ENCODE data around the gene BICD2. TPM values are rescaled to one million over a fixed set of nuclear protein-coding genes. Genes with fewer than 3 reads are reported as not detected.

Gene BICD2
- total and polyA plus RNA-seq, 2 experiments from 2014 or later = 25.6 to 45.0 TPM

GRCh38 chr9:92718086-92719001 lies 46.3 kb downstream of the BICD2 start:
- Histone ChIP-seq H2AFZ (no peak overlapping the region), H3K27me3 (replicated peaks; ENCODE audit: insufficient read depth) (no peaks in the 10 kb centered on the region), H3F3A (ENCODE audit: insufficient read depth) (no peaks in the 10 kb centered on the region), H3K79me2 (ENCODE audit: insufficient read depth) (peaks cover 7% of the 10 kb centered on the region), H3K4me3 (no peak overlapping the region), H3K9ac (no peak overlapping the region), H3K9me3 (ENCODE audit: low read depth) (no peaks in the 10 kb centered on the region), H4K20me1 (ENCODE audit: insufficient read depth) (no peaks in the 10 kb centered on the region), H3K4me1 (ENCODE audit: insufficient read depth) (no peaks in the 10 kb centered on the region), H3K9me2 (ENCODE audit: insufficient read depth) (no peaks in the 10 kb centered on the region), H3K27ac (no peak overlapping the region), H3K36me3 (ENCODE audit: low read depth) (peaks cover 8% of the 10 kb centered on the region; the same call in 1 of the 2 replicates), H3K4me2 (ENCODE audit: unreplicated experiment) (no peak overlapping the region)
- 87 to 90% methylated on average over 36 to 39 of the region's 40 CpGs for WGBS, 2 experiments (ENCODE audit: low coverage in 1 of 2, low lambda C conversion rate in 2 of 2, missing lambda C conversion rate in 2 of 2)
- DNase-seq = no peak
- in situ Hi-C loops (cut with MboI) = no loop called here
- TF ChIP-seq EZH2 (IDR thresholded peaks at IDR 0.05; ENCODE audit: insufficient read depth, poor library complexity, severe bottlenecking) (no peak), EZH2phosphoT487 (IDR thresholded peaks at IDR 0.05; ENCODE audit: insufficient read depth, low read depth) (no peak)

GRCh38 chr9:92717201-92718085 lies 47.2 kb downstream of the BICD2 start:
- no peak for TF ChIP-seq EZH2phosphoT487 (IDR thresholded peaks at IDR 0.05; ENCODE audit: insufficient read depth, low read depth)
- no peak for TF ChIP-seq EZH2 (IDR thresholded peaks at IDR 0.05; ENCODE audit: insufficient read depth, poor library complexity, severe bottlenecking)
- Histone ChIP-seq H3K27ac (no peak overlapping the region), H3K9ac (no peak overlapping the region), H3F3A (ENCODE audit: insufficient read depth) (no peaks in the 10 kb centered on the region), H4K20me1 (ENCODE audit: insufficient read depth) (no peaks in the 10 kb centered on the region), H3K9me3 (ENCODE audit: low read depth) (no peaks in the 10 kb centered on the region), H3K9me2 (ENCODE audit: insufficient read depth) (no peaks in the 10 kb centered on the region), H2AFZ (no peak overlapping the region), H3K27me3 (replicated peaks; ENCODE audit: insufficient read depth) (no peaks in the 10 kb centered on the region), H3K36me3 (ENCODE audit: low read depth) (peaks cover 17% of the 10 kb centered on the region; the same call in 1 of the 2 replicates), H3K4me1 (ENCODE audit: insufficient read depth) (no peaks in the 10 kb centered on the region), H3K4me3 (no peak overlapping the region), H3K4me2 (ENCODE audit: unreplicated experiment) (no peak overlapping the region), H3K79me2 (ENCODE audit: insufficient read depth) (no peaks in the 10 kb centered on the region; the same call in 1 of the 2 replicates)
- in situ Hi-C loops (cut with MboI) = no loop called here
- DNase-seq = no peak
- 77 to 78% methylated on average over 21 of the region's 21 CpGs for WGBS, 2 experiments (ENCODE audit: low coverage in 1 of 2, low lambda C conversion rate in 2 of 2, missing lambda C conversion rate in 2 of 2)

- Histone ChIP-seq H3K9me3 (ENCODE audit: low read depth) (no peaks in the 10 kb centered on the region), H4K20me1 (ENCODE audit: insufficient read depth) (no peaks in the 10 kb centered on the region), H3K36me3 (ENCODE audit: low read depth) (peaks cover 22% of the 10 kb centered on the region; the same call in 1 of the 2 replicates), H3K27me3 (replicated peaks; ENCODE audit: insufficient read depth) (no peaks in the 10 kb centered on the region), H3K27ac (no peak overlapping the region), H3K4me2 (ENCODE audit: unreplicated experiment) (no peak overlapping the region), H3K79me2 (ENCODE audit: insufficient read depth) (no peaks in the 10 kb centered on the region; the same call in 1 of the 2 replicates), H3K9me2 (ENCODE audit: insufficient read depth) (no peaks in the 10 kb centered on the region), H3K4me1 (ENCODE audit: insufficient read depth) (no peaks in the 10 kb centered on the region), H3F3A (ENCODE audit: insufficient read depth) (no peaks in the 10 kb centered on the region), H2AFZ (no peak overlapping the region), H3K4me3 (no peak overlapping the region), H3K9ac (no peak overlapping the region)
- TF ChIP-seq EZH2phosphoT487 (IDR thresholded peaks at IDR 0.05; ENCODE audit: insufficient read depth, low read depth) (no peak), EZH2 (IDR thresholded peaks at IDR 0.05; ENCODE audit: insufficient read depth, poor library complexity, severe bottlenecking) (no peak)
- WGBS, 2 experiments (ENCODE audit: low coverage in 1 of 2, low lambda C conversion rate in 2 of 2, missing lambda C conversion rate in 2 of 2) = 38 to 40% methylated on average over 4 of the region's 4 CpGs
- in situ Hi-C loops (cut with MboI) = no loop called here
- DNase-seq = peak; percentile 29
These were observed 48.1 kb downstream of the BICD2 start for GRCh38 chr9:92716557-92716956.

- H3K4me3 ChIP-seq = no peak overlapping the region
- no peak overlapping the region for H3K9ac ChIP-seq
- peaks cover 22% of the 10 kb centered on the region; the same call in 1 of the 2 replicates for H3K36me3 ChIP-seq (ENCODE audit: low read depth)
- no peaks in the 10 kb centered on the region for H3K27me3 ChIP-seq (replicated peaks; ENCODE audit: insufficient read depth)
- in situ Hi-C loops (cut with MboI) = no loop called here
- TF ChIP-seq EZH2phosphoT487 (IDR thresholded peaks at IDR 0.05; ENCODE audit: insufficient read depth, low read depth) (no peak), EZH2 (IDR thresholded peaks at IDR 0.05; ENCODE audit: insufficient read depth, poor library complexity, severe bottlenecking) (no peak)
- H3K27ac ChIP-seq = no peak overlapping the region
- H3K4me2 ChIP-seq (ENCODE audit: unreplicated experiment) = no peak overlapping the region
- no peak overlapping the region for H2AFZ ChIP-seq
- no peaks in the 10 kb centered on the region for H3K9me3 ChIP-seq (ENCODE audit: low read depth)
- H3F3A ChIP-seq (ENCODE audit: insufficient read depth) = no peaks in the 10 kb centered on the region
- no peaks in the 10 kb centered on the region for H3K4me1 ChIP-seq (ENCODE audit: insufficient read depth)
- no peaks in the 10 kb centered on the region; the same call in 1 of the 2 replicates for H3K79me2 ChIP-seq (ENCODE audit: insufficient read depth)
- H4K20me1 ChIP-seq (ENCODE audit: insufficient read depth) = no peaks in the 10 kb centered on the region
- 55% methylated on average over 17 of the region's 17 CpGs for WGBS, 2 experiments (ENCODE audit: low coverage in 1 of 2, low lambda C conversion rate in 2 of 2, missing lambda C conversion rate in 2 of 2)
- DNase-seq = peak; percentile 36
- H3K9me2 ChIP-seq (ENCODE audit: insufficient read depth) = no peaks in the 10 kb centered on the region
These were observed 49.0 kb downstream of the BICD2 start for GRCh38 chr9:92715488-92716231.
